ENCODE data around the gene TMEM174.
A peak's percentile ranks its signal among the peaks of the same experiment; 100 is the strongest.

The TMEM174 gene

GRCh38 chr5:73170522-73170921, 2.5 kb upstream of the TMEM174 start:
- DNase-seq, result peak; percentile 50 to 70
- TF ChIP-seq GATA1 (IDR thresholded peaks at IDR 0.05; ENCODE audit: low read depth, low read length) (no peak), POLR2A (IDR thresholded peaks at IDR 0.05; ENCODE audit: low read length) (no peak)

GRCh38 chr5:73171495-73171894, 1.5 kb upstream of the TMEM174 start:
- TF ChIP-seq GATA1 (IDR thresholded peaks at IDR 0.05; ENCODE audit: low read depth, low read length) (no peak), POLR2A (IDR thresholded peaks at IDR 0.05; ENCODE audit: low read length) (no peak)
- DNase-seq, result no peak

- TF ChIP-seq GATA1 (IDR thresholded peaks at IDR 0.05; ENCODE audit: low read depth, low read length) (no peak), POLR2A (IDR thresholded peaks at IDR 0.05; ENCODE audit: low read length) (no peak)
- DNase-seq, result no peak
These were observed 1.3 kb downstream of the TMEM174 start for GRCh38 chr5:73174100-73174815.

- TF ChIP-seq GATA1 (IDR thresholded peaks at IDR 0.05; ENCODE audit: low read depth, low read length), result no peak
- no peak for DNase-seq
These were observed 3.3 kb downstream of the TMEM174 start for GRCh38 chr5:73176250-73176649.

GRCh38 chr5:73178265-73178664, 5.3 kb downstream of the TMEM174 start:
- DNase-seq, result no peak
- TF ChIP-seq POLR2A (IDR thresholded peaks at IDR 0.05; ENCODE audit: low read length) (no peak), GATA1 (IDR thresholded peaks at IDR 0.05; ENCODE audit: low read depth, low read length) (no peak)

GRCh38 chr5:73179730-73180129, 6.7 kb downstream of the TMEM174 start:
- no peak for DNase-seq
- TF ChIP-seq POLR2A (IDR thresholded peaks at IDR 0.05; ENCODE audit: low read length), result no peak
- TF ChIP-seq GATA1 (IDR thresholded peaks at IDR 0.05; ENCODE audit: low read depth, low read length), result no peak

- no peak for TF ChIP-seq POLR2A (IDR thresholded peaks at IDR 0.05; ENCODE audit: low read length)
- TF ChIP-seq GATA1 (IDR thresholded peaks at IDR 0.05; ENCODE audit: low read depth, low read length), result no peak
- no peak for DNase-seq
These were observed 7.6 kb downstream of the TMEM174 start for GRCh38 chr5:73180566-73180965.

GRCh38 chr5:73182307-73182706, 9.3 kb downstream of the TMEM174 start:
- no peak for DNase-seq
- TF ChIP-seq GATA1 (IDR thresholded peaks at IDR 0.05; ENCODE audit: low read depth, low read length) (no peak), POLR2A (IDR thresholded peaks at IDR 0.05; ENCODE audit: low read length) (no peak)

- TF ChIP-seq GATA1 (IDR thresholded peaks at IDR 0.05; ENCODE audit: low read depth, low read length) (no peak), POLR2A (IDR thresholded peaks at IDR 0.05; ENCODE audit: low read length) (no peak)
- no peak for DNase-seq
These were observed 10.0 kb downstream of the TMEM174 start for GRCh38 chr5:73183000-73183399.

- no peak for TF ChIP-seq GATA1 (IDR thresholded peaks at IDR 0.05; ENCODE audit: low read depth, low read length)
- TF ChIP-seq POLR2A (IDR thresholded peaks at IDR 0.05; ENCODE audit: low read length), result no peak
- no peak for DNase-seq
These were observed 10.5 kb downstream of the TMEM174 start for GRCh38 chr5:73183481-73183891.

GRCh38 chr5:73186976-73187375, 14.0 kb downstream of the TMEM174 start:
- no peak for DNase-seq

GRCh38 chr5:73188764-73189531, 16.0 kb downstream of the TMEM174 start:
- no peak for DNase-seq
- TF ChIP-seq POLR2A (IDR thresholded peaks at IDR 0.05; ENCODE audit: low read length) (no peak), GATA1 (IDR thresholded peaks at IDR 0.05; ENCODE audit: low read depth, low read length) (no peak)

More at GRCh38 chr5:73186976-73187375, 14.0 kb downstream of the TMEM174 start:
- no peak for TF ChIP-seq POLR2A (IDR thresholded peaks at IDR 0.05; ENCODE audit: low read length)
- TF ChIP-seq GATA1 (IDR thresholded peaks at IDR 0.05; ENCODE audit: low read depth, low read length), result no peak

GRCh38 chr5:73189871-73190376, 16.9 kb downstream of the TMEM174 start:
- TF ChIP-seq POLR2A (IDR thresholded peaks at IDR 0.05; ENCODE audit: low read length), result no peak
- no peak for TF ChIP-seq GATA1 (IDR thresholded peaks at IDR 0.05; ENCODE audit: low read depth, low read length)
- DNase-seq, result peak; percentile 36 to 59

GRCh38 chr5:73192370-73192769, 19.4 kb downstream of the TMEM174 start:
- TF ChIP-seq GATA1 (IDR thresholded peaks at IDR 0.05; ENCODE audit: low read depth, low read length) (no peak), POLR2A (IDR thresholded peaks at IDR 0.05; ENCODE audit: low read length) (no peak)
- DNase-seq, result no peak

All from erythroblast (primary cell).